K562 (cell line): ENCODE results near the gene PIGL. TPM values are rescaled to one million over a fixed set of nuclear protein-coding genes. Genes with fewer than 3 reads are reported as not detected.

Experiments used
- ATAC-seq: fragments of 200-7000 bp; cut with Tn5 transposase; 3 replicates; pipeline ENCODE4 v1.9.1; 2020; ENCODE audit warnings: moderate library complexity
- BruUV-seq: library from RNA; stranded (reverse); fragments of 400-500 nt; replicated peaks from 2 replicates; lab custom pipeline; 2021; lab: Mats Ljungman, UMichigan
- CTCF ChIA-PET: fragments of 300-600 bp; formaldehyde crosslinking; extraction: SDS; loops from one replicate; lab custom pipeline; 2021; ENCODE audit warnings: low intra/inter-chr PET ratio; lab: Yijun Ruan, JAX
- POLR2A ChIA-PET: fragments of 300-600, 350-650 bp; sonication (Branson Sonifier 250); formaldehyde crosslinking; extraction: SDS; loops from one replicate; lab custom pipeline; 2021; ENCODE audit warnings: antibody characterized with exemption, inconsistent platforms; lab: Yijun Ruan, JAX
- DNase-seq, 4 experiments: peaks; one replicate each; pipeline versions ENCODE4 v3.0.0 to v3.0.0-alpha.2; 2011 to 2018; ENCODE audit warnings: low spot score in 3 of 4, mixed read lengths in 3 of 4; ENCODE audit errors: extremely low read depth in 1 of 4
- FAIRE-seq: peaks from 2 replicates; lab custom pipeline; 2011; peaks lifted over from hg19 to GRCh38; lab: Jason Lieb, UNC
- H2AFZ ChIP-seq: 2 replicates; pipeline ENCODE4 v1.6.0; 2011; ENCODE audit warnings: low read depth, low read length, control low read depth, inconsistent platforms
- H3K27ac ChIP-seq: fragments of 200-600 bp; 3 replicates; pipeline ENCODE4 v1.8.0; 2011; ENCODE audit warnings: low read depth, mild to moderate bottlenecking, control low read depth, inconsistent platforms, low read length, moderate library complexity, mixed read lengths; ENCODE audit errors: extremely low read depth
- H3K27me3 ChIP-seq, 2 experiments: fragments of 300-600 bp in 1 of 2; 2 replicates in 1 of 2; 3 replicates in 1 of 2; pipeline versions ENCODE4 v1.6.0 to v1.8.0; 2011; ENCODE audit warnings: inconsistent platforms in 2 of 2, low read length in 2 of 2, mild to moderate bottlenecking in 1 of 2, mixed read lengths in 1 of 2, moderate library complexity in 1 of 2; ENCODE audit not compliant: control insufficient read depth in 2 of 2, insufficient read depth in 2 of 2
- H3K36me3 ChIP-seq: fragments of 300-600 bp; 3 replicates; pipeline ENCODE4 v1.8.0; 2011; ENCODE audit warnings: mild to moderate bottlenecking, low read length, inconsistent platforms; ENCODE audit not compliant: control insufficient read depth, insufficient read depth
- H3K4me1 ChIP-seq, 2 experiments: fragments of 200-600 bp in 1 of 2; replicated peaks in 1 of 2; 2 replicates in 1 of 2; 3 replicates in 1 of 2; pipeline versions ENCODE4 v1.5.1 to v1.8.0; 2011; ENCODE audit warnings: inconsistent platforms in 2 of 2, low read length in 2 of 2, mild to moderate bottlenecking in 1 of 2, mixed read lengths in 1 of 2, moderate library complexity in 1 of 2; ENCODE audit not compliant: control insufficient read depth in 2 of 2, insufficient read depth in 2 of 2
- H3K4me2 ChIP-seq: 2 replicates; pipeline ENCODE4 v1.6.1; 2011; ENCODE audit warnings: low read length, control low read depth, inconsistent platforms, mixed read lengths; ENCODE audit not compliant: insufficient read depth
- H3K4me3 ChIP-seq: fragments of 200-600 bp; sonication (generic), shearing (Covaris generic); 2 replicates; pipeline ENCODE4 v1.5.1; 2016; ENCODE audit warnings: control low read depth, inconsistent platforms
- H3K79me2 ChIP-seq: fragments of 200-600 bp; 3 replicates; pipeline ENCODE4 v1.8.0; 2011; ENCODE audit warnings: low read length, inconsistent platforms; ENCODE audit not compliant: control insufficient read depth, insufficient read depth
- H3K9ac ChIP-seq, 2 experiments: 2 replicates each; pipeline versions ENCODE4 v1.6.0 to v1.6.1; 2011; ENCODE audit warnings: low read depth in 2 of 2, low read length in 2 of 2, control low read depth in 1 of 2, inconsistent platforms in 1 of 2, mild to moderate bottlenecking in 1 of 2, mixed read lengths in 1 of 2; ENCODE audit not compliant: insufficient read depth in 1 of 2
- H3K9me1 ChIP-seq: one replicate; pipeline ENCODE4 v1.6.0; 2011; ENCODE audit warnings: inconsistent platforms, mild to moderate bottlenecking, low read length, moderate library complexity; ENCODE audit not compliant: control insufficient read depth, insufficient read depth
- H3K9me3 ChIP-seq: replicated peaks from 2 replicates; pipeline ENCODE4 v1.5.1; 2011; ENCODE audit warnings: low read depth, low read length, inconsistent platforms; ENCODE audit not compliant: control insufficient read depth, insufficient read depth
- H4K20me1 ChIP-seq: replicated peaks from 2 replicates; pipeline ENCODE4 v1.6.1; 2011; ENCODE audit warnings: low read length, inconsistent platforms, mixed read lengths; ENCODE audit not compliant: control insufficient read depth, insufficient read depth
- BRF2 ChIP-seq: IDR thresholded peaks from 3 replicates; pipeline ENCODE4 v1.6.1; 2011; ENCODE audit warnings: borderline replicate concordance, mild to moderate bottlenecking; ENCODE audit not compliant: insufficient read length, insufficient read depth
- CREB3L1 ChIP-seq: fragments of 450-650 bp; IDR thresholded peaks from 2 replicates; pipeline ENCODE4 v1.6.1; 2014; ENCODE audit warnings: low read depth, mild to moderate bottlenecking, moderate library complexity, borderline replicate concordance
- CREBBP ChIP-seq: IDR thresholded peaks from one replicate; pipeline ENCODE4 v1.6.1; 2012; ENCODE audit warnings: low read depth, mild to moderate bottlenecking, control low read depth, inconsistent platforms, low read length
- NFE2L1 ChIP-seq: fragments of 450-650 bp; IDR thresholded peaks from 2 replicates; pipeline ENCODE4 v1.6.1; 2016; ENCODE audit warnings: missing genetic modification characterization, low read depth, mild to moderate bottlenecking, missing compliant biosample characterization, moderate library complexity, borderline replicate concordance
- NFXL1 ChIP-seq: fragments of 450-650 bp; formaldehyde crosslinking; IDR thresholded peaks from 2 replicates; pipeline ENCODE4 v1.4.0; 2021; ENCODE audit warnings: mild to moderate bottlenecking
- PTTG1 ChIP-seq: fragments of 450-650 bp; IDR thresholded peaks from 2 replicates; pipeline ENCODE4 v1.6.1; 2016; ENCODE audit warnings: low read depth, mild to moderate bottlenecking, missing genetic modification characterization, missing compliant biosample characterization
- TAF15 ChIP-seq: fragments of 200-400 bp; formaldehyde crosslinking; IDR thresholded peaks from 2 replicates; pipeline ENCODE4 v1.6.1; 2017; ENCODE audit warnings: mild to moderate bottlenecking, low read depth, low read length, moderate library complexity
- U2AF2 ChIP-seq: fragments of 200-400 bp; formaldehyde crosslinking; optimal IDR thresholded peaks from 2 replicates; pipeline ENCODE3; 2017; ENCODE audit warnings: low read depth, mild to moderate bottlenecking, low read length
- ZBTB2 ChIP-seq: fragments of 450-650 bp; IDR thresholded peaks from 2 replicates; pipeline ENCODE4 v1.6.1; 2016; ENCODE audit warnings: antibody characterized with exemption
- ZKSCAN1 ChIP-seq: fragments of 150-350 bp; IDR thresholded peaks from 2 replicates; pipeline ENCODE4 v1.6.1; 2016; ENCODE audit warnings: low read depth, low read length
- WGBS: fragments of 100-300 bp; shearing (Covaris generic); methylation state at CpG from one replicate; pipeline ENCODE4 v1.1.6; 2016; ENCODE audit warnings: low coverage, mixed read lengths; ENCODE audit not compliant: insufficient coverage; ENCODE audit errors: missing lambda C conversion rate; 5-methylcytosine and 5-hydroxymethylcytosine counted together
- in situ Hi-C: fragments of 300-500 bp; cut with MboI; formaldehyde crosslinking; loops from 4 replicates; pipeline ENCODE4 v1.15.0; 2018; ENCODE audit warnings: inconsistent platforms, mixed read lengths
- intact Hi-C: fragments of 100-400 bp; cut with micrococcal nuclease; formaldehyde crosslinking; loops from 2 replicates; pipeline ENCODE4 v1.14.2; 2022
- polyA plus RNA-seq, 8 experiments: library from polyadenylated mRNA; depleted of rRNA in 4 of 8; stranded (reverse) in 5 of 8; unstranded in 3 of 8; fragments of >200 nt; fragmentation: Nextera tagmentation in 2 of 8; fragmentation: Illumina TruSeq in 1 of 8; extraction: Ambion mirVana in 2 of 8; extraction: Trizol in 1 of 8; gene quantifications; 2 replicates each; pipeline versions ENCODE4 v1.2.1 to v1.2.3, GENCODE V29; 2011 to 2014; ENCODE audit warnings: inconsistent platforms in 1 of 8, missing spikeins in 1 of 8
- total RNA-seq, 7 experiments: library from RNA; depleted of rRNA in 6 of 7; stranded (reverse); fragments of >200 nt in 6 of 7; fragmentation: Illumina TruSeq in 2 of 7; extraction: Trizol in 2 of 7; gene quantifications; 2 replicates each; pipeline versions ENCODE4 v1.2.1 to v1.2.3, GENCODE V29; 2011 to 2021; ENCODE audit warnings: low replicate concordance in 1 of 7
- TF ChIP-seq, protein P1 (sequence below), 2 experiments: fragments of 450-650 bp in 1 of 2; sonication (generic) in 1 of 2; formaldehyde crosslinking in 1 of 2; IDR thresholded peaks in 1 of 2; conservative IDR thresholded peaks in 1 of 2; 2 replicates each; pipeline versions ENCODE4 v1.6.1 to v1.8.1; 2016 to 2023; ENCODE audit warnings: mild to moderate bottlenecking in 2 of 2, moderate library complexity in 2 of 2, inconsistent platforms in 1 of 2, missing genetic modification reagents in 1 of 2

PIGL gene
- total and polyA plus RNA-seq, 9 of the 15 experiments (the other 6 are each of a cell fraction or from before 2014, with no cell fraction given): 19.9 to 55.3 (median 29.6) TPM

DNA sequence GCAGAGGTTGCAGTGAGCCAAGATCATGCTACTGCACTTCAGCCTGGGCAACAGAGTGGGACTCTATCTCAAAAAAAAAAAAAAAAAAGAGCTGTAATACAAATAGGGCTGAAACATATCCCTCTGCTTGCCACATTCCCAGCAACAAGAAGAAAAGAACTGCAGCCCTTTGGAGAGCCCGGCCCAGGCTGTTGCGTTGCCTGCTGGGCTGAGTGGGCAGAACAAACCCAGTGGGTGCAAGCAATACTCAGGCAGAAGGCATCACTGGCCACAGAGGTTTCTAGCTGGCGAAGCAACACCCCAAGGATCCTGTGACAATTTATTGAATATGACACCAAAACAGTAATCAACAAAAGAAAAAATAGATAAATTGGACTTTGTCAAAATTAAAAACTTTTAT lies 44.0 kb downstream of the PIGL start:
- no peak for DNase-seq
- no peak overlapping the region for H3K9ac ChIP-seq
- H3K79me2 ChIP-seq: no peaks in the 10 kb centered on the region
- no peaks in the 10 kb centered on the region for H4K20me1 ChIP-seq
- no peak overlapping the region for H3K27ac ChIP-seq
- no peak for ATAC-seq
- ChIA-PET POLR2A (interaction anchor here (1.1 kb wide), 1 partner anchor 10 kb away, joined by 3 read pairs; no protein-coding TSS in a partner anchor), CTCF (no interaction called here)
- no peaks in the 10 kb centered on the region for H3K9me1 ChIP-seq
- no TSS peak for BruUV-seq
- no peaks in the 10 kb centered on the region; a peak in 1 of 5 replicates for H3K4me1 ChIP-seq
- H3K4me2 ChIP-seq: no peak overlapping the region
- no peak overlapping the region for H3K4me3 ChIP-seq
- no peaks in the 10 kb centered on the region for H3K27me3 ChIP-seq
- in situ Hi-C loops: no loop called here
- no peak overlapping the region for H2AFZ ChIP-seq
- intact Hi-C loops: no loop called here
- no peaks in the 10 kb centered on the region for H3K9me3 ChIP-seq
- H3K36me3 ChIP-seq: no peaks in the 10 kb centered on the region
- WGBS: 100% methylated on average over 2 of the region's 3 CpGs
- FAIRE-seq: no peak
- TF ChIP-seq NFE2L1 (no peak), U2AF2 (no peak), CREB3L1 (no peak), NFXL1 (CRISPR knock-in tag) (no peak), BRF2 (no peak), ZBTB2 (no peak), PTTG1 (no peak), TAF15 (no peak), CREBBP (no peak), ZKSCAN1 (no peak)
- TF ChIP-seq, protein P1, sequence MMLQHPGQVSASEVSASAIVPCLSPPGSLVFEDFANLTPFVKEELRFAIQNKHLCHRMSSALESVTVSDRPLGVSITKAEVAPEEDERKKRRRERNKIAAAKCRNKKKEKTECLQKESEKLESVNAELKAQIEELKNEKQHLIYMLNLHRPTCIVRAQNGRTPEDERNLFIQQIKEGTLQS (IDR thresholded peaks at IDR 0.05): no peak
- TF ChIP-seq, protein P1 (CRISPR knock-in tag; conservative IDR thresholded peaks at IDR 0.05): no peak
